Measurements from ENCODE around the gene XAF1. TPM values are rescaled to one million over a fixed set of nuclear protein-coding genes. Genes with fewer than 3 reads are reported as not detected.

The XAF1 gene
- total and polyA plus RNA-seq, 9 of the 15 experiments (the other 6 are each of a cell fraction or from before 2014, with no cell fraction given), result 0.07 to 0.22 (median 0.11) TPM; not detected in 4

DNA sequence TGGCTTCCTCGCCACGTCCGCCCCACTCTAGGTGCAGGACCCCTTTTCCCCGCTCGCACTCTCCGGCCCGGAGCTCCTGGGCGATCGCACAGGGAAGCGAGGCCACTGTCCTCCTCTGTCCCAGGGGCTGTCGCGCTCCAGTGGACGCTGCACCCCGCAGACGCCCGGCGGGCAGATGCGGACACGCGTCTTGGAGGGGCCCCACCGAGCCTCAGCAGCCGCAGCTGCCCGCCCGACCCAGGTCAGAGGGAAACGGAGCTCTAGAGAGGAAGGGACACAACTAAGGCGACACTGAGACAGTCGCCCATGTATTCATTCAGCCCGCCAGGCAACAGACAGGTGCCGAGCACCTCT is 42.0 kb upstream of the XAF1 start:
- BruUV-seq (replicated peaks), result no TSS peak
- Histone ChIP-seq H3K27ac (ENCODE audit: extremely low read depth, low read depth, low read length) (no peak overlapping the region), H3K9me1 (ENCODE audit: control insufficient read depth, insufficient read depth, low read length) (no peaks in the 10 kb centered on the region), H3K4me1 (replicated peaks in 1 of 2; ENCODE audit: control insufficient read depth in 2 of 2, insufficient read depth in 2 of 2, low read length in 2 of 2) (peaks cover 0 to 14% of the 10 kb centered on the region in 2 experiments; a peak in 2 of 5 replicates), H3K9ac (ENCODE audit: insufficient read depth in 1 of 2, low read depth in 2 of 2, low read length in 2 of 2) (no peak overlapping the region), H3K9me3 (replicated peaks; ENCODE audit: control insufficient read depth, insufficient read depth, low read depth, low read length) (no peaks in the 10 kb centered on the region), H4K20me1 (replicated peaks; ENCODE audit: control insufficient read depth, insufficient read depth, low read length) (no peaks in the 10 kb centered on the region), H3K79me2 (ENCODE audit: control insufficient read depth, insufficient read depth, low read length) (no peaks in the 10 kb centered on the region), H2AFZ (ENCODE audit: low read depth, low read length) (no peak overlapping the region), H3K36me3 (ENCODE audit: control insufficient read depth, insufficient read depth, low read length) (no peaks in the 10 kb centered on the region), H3K4me3 (no peak overlapping the region), H3K27me3 (ENCODE audit: control insufficient read depth in 2 of 2, insufficient read depth in 2 of 2, low read length in 2 of 2) (peaks cover 0 to 13% of the 10 kb centered on the region in 2 experiments; a peak in 2 of 5 replicates), H3K4me2 (ENCODE audit: insufficient read depth, low read length) (no peak overlapping the region)
- in situ Hi-C loops (cut with MboI), result no loop called here
- FAIRE-seq (no peak), DNase-seq (ENCODE audit: extremely low read depth in 1 of 4, low spot score in 3 of 4) (no peak), ATAC-seq (no peak)
- 44% methylated on average over 6 of the region's 29 CpGs for WGBS (ENCODE audit: insufficient coverage, low coverage, missing lambda C conversion rate)
- intact Hi-C loops (cut with micrococcal nuclease), result no loop called here
- POLR2A ChIA-PET, result interaction anchor here (0.8 kb wide), 1 partner anchor 14 kb away, joined by 3 read pairs; no protein-coding TSS in a partner anchor
- CTCF ChIA-PET (ENCODE audit: low intra/inter-chr PET ratio), result no interaction called here
- TF ChIP-seq CC2D1A (IDR thresholded peaks at IDR 0.05) (no peak), RB1 (IDR thresholded peaks at IDR 0.05; ENCODE audit: low read depth) (no peak), RUNX1 (IDR thresholded peaks at IDR 0.05; ENCODE audit: low read depth) (no peak), CREM (IDR thresholded peaks at IDR 0.05; ENCODE audit: low read depth) (no peak), EGR1 (conservative IDR thresholded peaks at IDR 0.05) (no peak), JUN (IDR thresholded peaks at IDR 0.05; ENCODE audit: borderline replicate concordance, low read depth, low read length) (no peak), JUN (CRISPR knock-in tag; IDR thresholded peaks at IDR 0.05; ENCODE audit: borderline replicate concordance) (no peak), SIN3B (IDR thresholded peaks at IDR 0.05; ENCODE audit: low read depth) (no peak), SUPT5H (IDR thresholded peaks at IDR 0.05) (no peak), CBFB (CRISPR knock-in tag; IDR thresholded peaks at IDR 0.05) (no peak), ZC3H11A (IDR thresholded peaks at IDR 0.05; ENCODE audit: low read depth, low read length) (no peak), KDM5B (IDR thresholded peaks at IDR 0.05; ENCODE audit: insufficient replicate concordance, low read depth, low read length) (no peak)
- TF ChIP-seq, protein P1, sequence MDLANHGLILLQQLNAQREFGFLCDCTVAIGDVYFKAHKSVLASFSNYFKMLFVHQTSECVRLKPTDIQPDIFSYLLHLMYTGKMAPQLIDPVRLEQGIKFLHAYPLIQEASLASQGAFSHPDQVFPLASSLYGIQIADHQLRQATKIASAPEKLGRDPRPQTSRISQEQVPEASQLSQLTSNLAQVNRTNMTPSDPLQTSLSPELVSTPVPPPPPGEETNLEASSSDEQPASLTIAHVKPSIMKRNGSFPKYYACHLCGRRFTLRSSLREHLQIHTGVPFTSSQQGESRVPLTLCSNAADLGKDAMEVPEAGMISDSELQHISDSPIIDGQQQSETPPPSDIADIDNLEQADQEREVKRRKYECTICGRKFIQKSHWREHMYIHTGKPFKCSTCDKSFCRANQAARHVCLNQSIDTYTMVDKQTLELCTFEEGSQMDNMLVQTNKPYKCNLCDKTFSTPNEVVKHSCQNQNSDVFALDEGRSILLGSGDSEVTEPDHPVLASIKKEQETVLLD (IDR thresholded peaks at IDR 0.05), result no peak
- TF ChIP-seq, protein P2, sequence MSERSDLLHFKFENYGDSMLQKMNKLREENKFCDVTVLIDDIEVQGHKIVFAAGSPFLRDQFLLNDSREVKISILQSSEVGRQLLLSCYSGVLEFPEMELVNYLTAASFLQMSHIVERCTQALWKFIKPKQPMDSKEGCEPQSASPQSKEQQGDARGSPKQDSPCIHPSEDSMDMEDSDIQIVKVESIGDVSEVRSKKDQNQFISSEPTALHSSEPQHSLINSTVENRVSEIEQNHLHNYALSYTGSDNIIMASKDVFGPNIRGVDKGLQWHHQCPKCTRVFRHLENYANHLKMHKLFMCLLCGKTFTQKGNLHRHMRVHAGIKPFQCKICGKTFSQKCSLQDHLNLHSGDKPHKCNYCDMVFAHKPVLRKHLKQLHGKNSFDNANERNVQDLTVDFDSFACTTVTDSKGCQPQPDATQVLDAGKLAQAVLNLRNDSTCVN (CRISPR knock-in tag; IDR thresholded peaks at IDR 0.05), result no peak
- TF ChIP-seq, protein P3, sequence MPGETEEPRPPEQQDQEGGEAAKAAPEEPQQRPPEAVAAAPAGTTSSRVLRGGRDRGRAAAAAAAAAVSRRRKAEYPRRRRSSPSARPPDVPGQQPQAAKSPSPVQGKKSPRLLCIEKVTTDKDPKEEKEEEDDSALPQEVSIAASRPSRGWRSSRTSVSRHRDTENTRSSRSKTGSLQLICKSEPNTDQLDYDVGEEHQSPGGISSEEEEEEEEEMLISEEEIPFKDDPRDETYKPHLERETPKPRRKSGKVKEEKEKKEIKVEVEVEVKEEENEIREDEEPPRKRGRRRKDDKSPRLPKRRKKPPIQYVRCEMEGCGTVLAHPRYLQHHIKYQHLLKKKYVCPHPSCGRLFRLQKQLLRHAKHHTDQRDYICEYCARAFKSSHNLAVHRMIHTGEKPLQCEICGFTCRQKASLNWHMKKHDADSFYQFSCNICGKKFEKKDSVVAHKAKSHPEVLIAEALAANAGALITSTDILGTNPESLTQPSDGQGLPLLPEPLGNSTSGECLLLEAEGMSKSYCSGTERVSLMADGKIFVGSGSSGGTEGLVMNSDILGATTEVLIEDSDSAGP (CRISPR knock-in tag; IDR thresholded peaks at IDR 0.05), result no peak
- TF ChIP-seq, protein P4, sequence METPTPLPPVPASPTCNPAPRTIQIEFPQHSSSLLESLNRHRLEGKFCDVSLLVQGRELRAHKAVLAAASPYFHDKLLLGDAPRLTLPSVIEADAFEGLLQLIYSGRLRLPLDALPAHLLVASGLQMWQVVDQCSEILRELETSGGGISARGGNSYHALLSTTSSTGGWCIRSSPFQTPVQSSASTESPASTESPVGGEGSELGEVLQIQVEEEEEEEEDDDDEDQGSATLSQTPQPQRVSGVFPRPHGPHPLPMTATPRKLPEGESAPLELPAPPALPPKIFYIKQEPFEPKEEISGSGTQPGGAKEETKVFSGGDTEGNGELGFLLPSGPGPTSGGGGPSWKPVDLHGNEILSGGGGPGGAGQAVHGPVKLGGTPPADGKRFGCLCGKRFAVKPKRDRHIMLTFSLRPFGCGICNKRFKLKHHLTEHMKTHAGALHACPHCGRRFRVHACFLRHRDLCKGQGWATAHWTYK (CRISPR knock-in tag; IDR thresholded peaks at IDR 0.05), result no peak
- TF ChIP-seq, protein P5, sequence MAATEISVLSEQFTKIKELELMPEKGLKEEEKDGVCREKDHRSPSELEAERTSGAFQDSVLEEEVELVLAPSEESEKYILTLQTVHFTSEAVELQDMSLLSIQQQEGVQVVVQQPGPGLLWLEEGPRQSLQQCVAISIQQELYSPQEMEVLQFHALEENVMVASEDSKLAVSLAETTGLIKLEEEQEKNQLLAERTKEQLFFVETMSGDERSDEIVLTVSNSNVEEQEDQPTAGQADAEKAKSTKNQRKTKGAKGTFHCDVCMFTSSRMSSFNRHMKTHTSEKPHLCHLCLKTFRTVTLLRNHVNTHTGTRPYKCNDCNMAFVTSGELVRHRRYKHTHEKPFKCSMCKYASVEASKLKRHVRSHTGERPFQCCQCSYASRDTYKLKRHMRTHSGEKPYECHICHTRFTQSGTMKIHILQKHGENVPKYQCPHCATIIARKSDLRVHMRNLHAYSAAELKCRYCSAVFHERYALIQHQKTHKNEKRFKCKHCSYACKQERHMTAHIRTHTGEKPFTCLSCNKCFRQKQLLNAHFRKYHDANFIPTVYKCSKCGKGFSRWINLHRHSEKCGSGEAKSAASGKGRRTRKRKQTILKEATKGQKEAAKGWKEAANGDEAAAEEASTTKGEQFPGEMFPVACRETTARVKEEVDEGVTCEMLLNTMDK (IDR thresholded peaks at IDR 0.05; ENCODE audit: borderline replicate concordance, insufficient read depth, low read depth, low read length, poor library complexity, severe bottlenecking), result no peak

All from K562 (cell line).